Hematopoietic multipotent progenitor cell treated with erythropoietin and hydrocortisone succinate and interleukin-3 and kit ligand, for 4 days (in vitro differentiated cells): ENCODE results near the gene ZNF562.
A peak's percentile ranks its signal among the peaks of the same experiment; 100 is the strongest.

ENCODE experiments used
- DNase-seq: peaks from one replicate; pipeline ENCODE4 v3.0.0-alpha.2; 2015

Gene ZNF562

DNA sequence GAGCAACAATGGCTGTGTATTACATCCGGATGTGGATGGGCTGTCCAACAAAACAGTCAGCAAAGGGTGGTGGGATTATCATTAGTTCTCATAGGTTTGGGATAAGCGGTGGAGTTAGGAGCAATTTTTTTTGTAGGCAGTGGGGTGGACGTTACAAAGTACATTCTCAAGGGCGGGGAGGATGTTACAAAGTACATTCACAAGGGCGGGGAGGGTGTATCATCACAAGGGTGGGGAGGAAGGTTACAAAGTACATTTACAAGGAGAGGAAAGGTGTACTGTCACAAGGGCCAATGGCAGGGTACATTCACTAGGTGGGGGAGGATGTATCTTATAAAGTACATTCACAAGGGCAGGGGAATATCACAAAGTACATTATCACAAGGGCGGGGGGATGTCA is 33.1 kb downstream of the ZNF562 start:
- DNase-seq, result peak; percentile 15

DNA sequence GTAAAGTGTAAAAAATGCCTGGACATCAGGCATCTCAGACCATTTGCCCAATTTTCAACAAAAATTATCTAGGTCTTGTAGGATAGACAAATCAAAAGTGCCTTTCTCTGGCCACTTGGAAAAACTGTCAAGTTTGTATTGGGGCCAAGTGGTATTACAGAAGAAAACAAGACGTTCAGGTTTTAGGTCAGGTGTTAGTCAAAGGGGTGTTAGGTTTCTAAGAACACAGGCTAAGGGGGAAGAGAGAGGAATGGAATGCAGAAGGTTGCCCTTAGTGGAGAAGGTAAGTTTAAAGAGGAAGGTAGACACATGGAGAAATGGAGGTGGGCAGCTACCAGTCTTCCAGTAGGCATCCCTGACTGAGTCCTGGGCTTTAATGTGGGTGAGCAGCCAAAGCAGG is 33.9 kb downstream of the ZNF562 start:
- DNase-seq, result no peak

DNA sequence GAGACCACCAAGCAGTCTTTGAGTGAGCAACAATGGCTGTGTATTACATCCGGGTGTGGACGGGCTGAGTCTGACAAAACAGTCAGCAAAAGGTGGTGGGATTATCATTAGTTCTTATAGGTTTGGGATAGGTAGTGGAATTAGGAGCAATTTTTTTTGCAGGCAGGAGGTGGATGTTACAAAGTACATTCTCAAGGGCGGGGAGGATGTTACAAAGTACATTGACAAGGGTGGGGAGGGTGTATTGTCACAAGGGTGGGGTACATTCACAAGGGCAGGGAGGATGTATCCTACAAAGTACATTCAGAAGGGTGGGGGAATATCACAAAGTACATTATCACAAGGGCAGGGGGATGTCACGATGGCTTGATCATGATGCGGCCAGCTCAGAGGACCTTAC is 38.9 kb downstream of the ZNF562 start:
- DNase-seq, result no peak

DNA sequence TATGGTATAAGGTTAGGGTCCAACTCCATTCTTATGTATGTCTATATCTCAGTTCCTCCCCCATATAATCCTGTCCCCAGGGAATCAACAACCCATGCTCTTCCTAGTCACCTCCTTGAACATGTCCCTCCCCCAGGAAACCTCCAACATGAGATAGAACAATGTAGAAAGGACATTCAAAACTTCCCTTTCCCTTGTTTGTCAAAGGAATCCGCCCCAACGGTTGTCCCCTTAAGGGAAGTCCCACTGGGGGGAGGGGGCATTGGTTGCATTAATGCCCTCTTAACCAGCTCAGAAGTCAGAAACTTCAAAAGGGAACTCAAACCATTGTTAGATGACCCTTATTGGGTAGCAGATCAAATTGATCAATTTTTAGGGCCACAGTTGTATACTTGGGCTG is 47.0 kb downstream of the ZNF562 start:
- DNase-seq, result peak; percentile 21

DNA sequence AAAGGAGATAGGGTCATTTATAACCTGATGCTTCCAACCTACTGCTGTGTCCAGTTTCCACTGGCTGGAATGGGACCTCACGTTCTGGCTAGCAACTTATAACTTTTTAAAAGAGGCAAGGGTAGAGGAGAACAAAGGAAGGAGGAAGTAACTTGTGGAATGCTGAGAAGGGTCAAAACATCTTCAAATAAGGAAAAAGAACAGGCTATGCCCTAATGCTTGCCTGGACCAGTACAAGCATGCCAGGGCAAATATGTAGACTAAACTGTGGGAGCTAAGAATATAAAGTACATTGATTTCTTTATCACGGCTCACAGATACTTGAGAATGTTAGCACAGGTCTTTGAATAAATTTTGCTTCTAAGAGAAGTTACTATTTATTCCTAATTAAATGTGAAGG is 52.4 kb downstream of the ZNF562 start:
- no peak for DNase-seq

DNA sequence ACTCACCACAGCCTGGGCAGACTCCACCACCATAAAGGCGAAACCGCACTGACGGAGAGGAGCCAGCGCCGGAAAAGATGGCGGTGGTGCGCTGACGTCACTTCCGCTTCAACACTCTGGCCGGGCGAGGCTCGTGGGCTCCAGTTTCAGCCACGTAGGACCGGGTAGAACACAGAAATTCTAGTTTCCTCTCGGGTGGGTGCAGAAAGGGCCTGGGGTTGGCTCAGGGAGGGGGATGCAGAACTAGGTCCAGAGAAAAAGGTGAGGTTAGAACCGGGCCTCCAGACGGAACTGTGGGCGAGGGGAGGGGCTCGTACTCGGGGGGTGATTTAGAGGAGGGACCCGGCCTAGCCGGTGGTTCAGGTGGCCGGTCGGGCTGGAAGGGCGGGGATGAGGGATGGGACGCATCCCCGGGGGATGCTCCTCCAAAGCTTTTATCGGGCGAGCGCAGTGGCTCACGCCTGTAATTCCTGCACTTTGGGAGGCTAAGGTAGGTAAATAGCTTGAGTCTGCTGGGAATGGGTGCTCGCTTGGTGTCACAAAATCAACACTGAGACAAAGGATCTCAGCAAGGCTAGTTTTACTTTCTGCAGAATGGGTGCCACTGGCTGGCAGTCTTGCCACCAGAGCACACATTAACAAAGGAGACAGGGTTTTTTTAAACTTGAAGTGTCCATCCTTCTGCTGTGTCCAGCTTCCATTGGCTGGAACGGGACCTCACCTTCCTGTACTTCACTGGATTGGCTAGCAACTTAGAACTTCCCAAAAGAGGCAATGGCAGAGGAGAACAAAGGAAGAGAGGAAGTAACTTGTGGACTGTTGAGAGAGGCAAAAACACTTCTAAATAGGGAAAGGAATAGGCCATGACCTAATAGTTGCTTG is 53.5 kb downstream of the ZNF562 start, which contains the start of gene ZNF561:
Gene ZNF561 (minus strand): TSS at position 77 of the 882 bp plus-strand sequence. CDS start 1,776 bp downstream, outside the sequence.
- DNase-seq, result peak; percentile 95

DNA sequence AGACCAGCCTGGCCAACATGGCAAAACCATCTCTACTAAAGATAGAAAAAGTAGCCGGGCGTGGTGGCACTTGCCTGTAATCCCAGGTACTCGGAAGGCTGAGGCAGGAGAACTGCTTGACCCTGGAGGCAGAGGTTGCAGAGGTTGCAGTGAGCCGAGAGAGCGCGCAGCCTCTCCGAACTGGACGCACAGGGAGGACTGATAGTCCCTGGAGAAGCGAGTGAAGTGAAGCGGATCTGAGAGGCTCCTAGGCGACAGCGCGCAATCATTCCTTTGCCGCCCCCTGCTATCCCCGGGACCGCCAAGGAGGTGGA is 54.1 kb downstream of the ZNF562 start:
- DNase-seq, result no peak

DNA sequence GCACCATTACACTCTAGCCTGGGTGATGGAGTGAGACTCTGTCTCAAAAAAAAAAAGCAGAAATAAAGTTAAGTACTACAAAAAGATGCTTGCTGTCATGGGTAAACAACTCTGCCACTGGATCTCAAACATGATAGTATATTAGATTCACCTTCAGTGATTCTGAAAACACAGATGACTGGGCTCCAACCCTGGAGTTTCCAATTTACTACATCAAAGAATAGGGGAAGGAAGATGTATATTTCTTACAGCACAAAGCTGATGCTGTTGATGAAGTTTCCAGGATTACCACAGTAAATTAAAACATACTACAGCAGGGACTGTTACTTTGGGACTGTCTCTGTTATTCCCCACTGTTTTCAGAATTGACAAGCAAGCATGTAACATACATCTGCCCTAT is 59.1 kb downstream of the ZNF562 start:
- DNase-seq, result no peak

DNA sequence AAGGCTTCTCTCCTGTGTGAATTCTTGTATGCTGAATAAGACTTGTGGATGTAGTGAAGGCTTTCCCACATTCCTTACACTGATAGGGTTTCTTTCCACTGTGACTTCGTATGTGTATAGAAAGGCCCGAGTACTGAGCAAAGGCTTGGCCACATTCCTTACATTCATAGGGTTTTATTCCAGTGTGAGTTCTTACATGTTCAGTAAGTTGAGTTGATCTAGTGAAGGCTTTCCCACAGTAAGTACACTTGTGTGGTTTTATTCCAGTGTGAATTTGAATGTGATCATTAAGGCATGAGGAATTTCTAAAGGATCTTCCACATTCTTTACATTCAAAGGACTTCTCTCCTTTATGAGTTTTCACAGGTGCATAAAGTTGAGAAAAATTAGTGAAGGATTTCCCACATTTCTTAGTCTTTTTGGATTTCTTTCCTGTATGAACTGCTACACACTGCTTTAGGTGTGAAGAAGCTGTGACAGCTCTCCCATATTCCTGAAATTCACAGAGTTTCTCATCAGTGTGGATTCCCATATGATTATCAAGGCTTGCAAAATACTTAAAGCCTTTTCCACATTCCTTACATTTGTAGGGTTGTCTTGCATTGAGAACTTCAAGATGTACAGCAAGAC is 64.3 kb downstream of the ZNF562 start:
- no peak for DNase-seq

DNA sequence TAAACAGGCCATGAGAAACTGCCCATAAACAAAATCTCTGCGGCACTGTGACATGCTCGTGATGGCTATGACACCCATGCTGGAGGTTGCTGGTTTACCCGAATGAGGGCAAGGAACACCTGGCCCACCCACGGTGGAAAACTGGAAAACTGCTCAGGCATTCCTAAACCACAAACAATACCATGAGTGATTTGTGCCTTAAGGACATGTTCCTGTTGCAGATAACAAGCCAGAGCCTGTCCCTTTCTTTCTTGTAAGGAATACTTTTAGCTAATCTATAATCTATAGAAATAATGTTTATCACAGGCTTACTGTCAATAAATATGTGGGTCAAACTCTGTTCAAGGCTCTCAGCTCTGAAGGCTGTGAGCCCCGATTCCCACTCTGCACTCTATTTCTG is 66.0 kb downstream of the ZNF562 start:
- DNase-seq, result no peak

DNA sequence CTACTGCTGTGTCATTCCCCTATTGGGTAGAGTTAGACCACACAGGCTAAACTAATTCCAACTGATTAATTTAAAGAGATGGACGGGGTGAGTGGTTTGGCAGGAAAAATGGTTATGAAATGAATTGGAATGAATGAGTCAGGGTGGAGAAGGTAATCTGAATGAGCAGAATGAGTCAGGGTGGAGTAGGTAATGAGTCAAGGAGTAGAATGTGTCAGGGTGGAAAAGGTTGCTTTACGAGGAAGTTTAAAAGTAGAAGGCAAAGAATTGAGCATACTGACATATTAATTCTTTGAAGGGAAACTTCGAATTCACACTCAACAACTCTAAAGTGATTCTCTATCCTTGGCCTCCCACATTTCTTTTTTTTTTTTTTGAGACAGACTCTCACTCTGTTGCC is 77.9 kb downstream of the ZNF562 start:
- no peak for DNase-seq
